Esophagus mucosa (tissue), 1 donor: Measurements from ENCODE around the gene PPM1A. TPM values are rescaled to one million over a fixed set of nuclear protein-coding genes. Genes with fewer than 3 reads are reported as not detected.

Experiments used
- ATAC-seq: fragments of 200-7000 bp; cut with Tn5 transposase; one replicate; pipeline ENCODE4 v1.9.1; 2020
- total RNA-seq: library from RNA; stranded (reverse); gene quantifications from one replicate; pipeline ENCODE4 v1.2.4, GENCODE V29; 2023
- donor health status: DM: yes; HTN: yes; CAD: no.

PPM1A gene
- 25.8 TPM for total RNA-seq

DNA sequence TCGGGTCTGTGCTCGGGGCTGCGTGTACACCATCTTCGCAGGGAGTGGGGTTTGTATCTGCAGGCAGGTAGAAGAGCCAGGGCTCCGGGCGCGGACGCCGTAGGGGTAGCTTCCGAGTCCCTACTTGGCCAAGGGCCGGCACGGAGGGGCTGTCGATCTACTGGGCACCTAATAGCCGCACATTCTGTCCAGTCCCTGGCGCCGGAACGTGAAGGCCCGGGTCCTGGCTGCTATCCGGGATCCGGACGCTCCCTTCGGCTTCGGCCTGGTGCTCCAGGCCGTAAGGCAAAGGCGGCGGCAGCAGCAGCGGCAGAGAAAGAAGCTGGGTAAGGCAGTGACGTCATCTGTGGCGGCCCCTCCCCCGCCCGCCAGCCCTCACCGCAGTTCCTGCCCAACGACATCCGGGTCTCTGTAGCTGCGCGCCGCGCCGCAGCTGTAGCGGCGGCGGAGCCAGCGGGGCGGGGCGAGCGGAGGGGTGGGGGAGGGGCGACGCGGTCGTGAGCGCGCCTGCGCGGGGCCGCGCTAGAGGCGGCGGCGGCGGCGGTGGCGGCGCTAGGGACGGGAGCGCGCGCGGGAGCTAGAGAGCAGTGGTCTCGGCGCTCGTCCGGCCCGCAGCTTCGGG lies at the start of gene PPM1A:
Gene PPM1A, plus strand, starts transcription at position 525 of the 622 bp plus-strand sequence. CDS start 33,483 bp downstream, outside the sequence.
- ATAC-seq: peak; percentile 97

DNA sequence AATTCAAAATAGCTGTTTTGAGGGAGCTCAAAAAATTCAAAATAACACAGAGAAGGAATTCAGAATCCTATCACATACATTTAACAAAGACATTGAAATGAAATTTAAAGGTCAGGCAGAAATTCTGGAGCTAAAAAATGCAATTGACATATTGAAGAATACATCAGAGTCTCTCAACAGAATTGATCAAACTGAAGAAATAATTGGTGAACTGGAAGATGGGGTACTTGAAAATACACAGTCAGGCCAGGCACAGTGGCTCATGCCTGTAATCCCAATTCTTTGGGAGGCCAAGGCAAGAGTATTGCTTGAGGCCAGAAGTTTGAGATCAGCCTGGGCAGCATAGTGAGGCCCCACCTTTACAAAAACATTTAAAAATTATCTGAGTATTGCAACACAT lies 49.7 kb upstream of the PPM1A start:
- no peak for ATAC-seq

DNA sequence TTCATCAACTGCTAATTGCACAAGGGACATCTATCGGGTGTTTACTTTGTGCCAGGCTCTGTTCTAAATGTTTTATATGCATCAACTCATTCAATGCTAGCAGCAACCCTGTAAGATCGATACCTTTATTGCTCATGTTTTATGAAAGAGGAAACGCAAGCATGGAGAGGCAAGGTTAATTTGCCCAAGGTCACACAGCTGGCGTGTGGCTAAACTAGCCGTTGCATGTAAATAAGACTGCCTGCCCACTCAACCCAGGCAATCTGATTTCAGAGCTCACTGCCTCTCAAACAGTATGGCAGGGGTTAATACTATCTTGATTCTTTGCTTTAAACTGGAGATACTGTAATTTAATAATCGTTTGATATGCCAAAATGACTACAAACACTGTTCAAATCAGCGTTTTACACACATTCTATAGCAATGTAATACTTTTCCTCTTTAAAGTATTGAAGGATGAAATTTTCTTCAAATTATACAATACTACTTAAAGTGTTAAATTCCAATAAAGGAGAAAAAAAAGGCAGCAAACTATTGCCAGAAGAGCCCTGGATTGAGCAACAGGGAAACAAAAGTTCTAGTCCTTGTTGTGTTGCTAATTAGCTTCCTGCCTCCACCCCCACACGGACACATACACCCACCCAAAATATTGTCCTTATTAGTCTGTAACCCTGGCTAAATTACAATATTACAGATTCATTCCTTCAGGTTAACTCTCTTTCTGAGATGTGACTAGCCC lies 44.7 kb upstream of the PPM1A start:
- no peak for ATAC-seq

DNA sequence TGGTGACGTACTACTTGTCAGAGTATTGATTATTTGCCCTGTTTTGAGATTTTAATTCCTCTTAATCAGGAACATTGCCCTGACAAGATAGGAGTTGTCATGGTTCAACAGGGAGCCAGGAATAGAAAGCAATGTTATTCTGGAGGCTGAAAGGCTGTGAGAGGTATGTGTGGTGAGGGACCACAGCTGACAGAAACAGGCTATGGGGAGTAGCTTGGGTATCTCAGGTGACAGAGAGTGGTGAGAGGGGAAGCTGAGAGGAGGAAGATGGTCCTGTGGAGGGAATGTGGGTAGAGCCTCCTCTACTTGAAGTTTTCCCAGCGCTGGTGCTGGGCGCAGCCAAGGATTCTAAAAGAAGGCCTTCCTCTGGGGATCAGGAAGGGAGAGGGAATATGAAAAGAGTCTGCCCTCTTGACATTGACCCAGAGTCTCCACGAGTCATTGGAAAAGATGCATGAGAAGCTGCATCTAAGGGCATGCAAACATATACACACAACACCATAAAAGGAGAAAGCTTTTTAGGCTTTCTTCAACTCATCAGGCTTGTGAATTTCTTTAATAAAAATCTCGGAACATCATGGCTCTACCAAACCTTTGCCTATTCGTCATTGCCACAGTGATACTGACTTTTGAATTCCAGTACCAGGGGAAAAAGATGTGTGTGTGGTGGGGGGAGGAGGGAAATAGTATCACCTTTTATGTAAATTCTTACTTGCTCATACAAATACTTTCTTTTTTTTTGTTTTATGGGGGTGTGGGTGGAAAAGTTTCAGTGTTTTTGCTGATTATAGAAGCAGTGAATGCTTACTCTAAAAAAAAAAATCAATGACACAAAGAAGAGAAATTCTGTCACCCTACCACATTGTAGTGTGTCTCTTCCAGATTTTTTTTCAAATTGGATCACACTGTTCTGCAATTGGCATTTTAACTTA lies 43.9 kb upstream of the PPM1A start:
- ATAC-seq: no peak

DNA sequence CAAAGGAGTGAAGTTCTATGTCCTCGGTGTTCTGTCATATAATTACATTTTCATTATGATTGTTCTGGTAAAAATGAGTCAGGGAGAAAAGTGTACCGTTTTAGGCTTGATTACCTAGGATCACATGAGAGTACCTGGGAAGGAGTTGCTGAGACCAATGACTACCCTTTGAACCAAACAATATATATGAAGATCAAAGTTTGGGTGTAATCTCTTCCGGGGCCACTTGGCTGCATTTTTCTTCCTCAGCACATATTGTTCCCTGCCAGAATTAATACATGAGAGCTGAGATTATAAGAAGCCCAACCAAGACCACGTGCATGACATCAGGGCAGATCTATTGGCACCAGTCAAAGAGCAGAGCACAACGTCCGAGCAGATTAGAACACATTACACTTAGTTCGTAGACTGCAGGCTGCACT lies 42.8 kb upstream of the PPM1A start:
- ATAC-seq: no peak

DNA sequence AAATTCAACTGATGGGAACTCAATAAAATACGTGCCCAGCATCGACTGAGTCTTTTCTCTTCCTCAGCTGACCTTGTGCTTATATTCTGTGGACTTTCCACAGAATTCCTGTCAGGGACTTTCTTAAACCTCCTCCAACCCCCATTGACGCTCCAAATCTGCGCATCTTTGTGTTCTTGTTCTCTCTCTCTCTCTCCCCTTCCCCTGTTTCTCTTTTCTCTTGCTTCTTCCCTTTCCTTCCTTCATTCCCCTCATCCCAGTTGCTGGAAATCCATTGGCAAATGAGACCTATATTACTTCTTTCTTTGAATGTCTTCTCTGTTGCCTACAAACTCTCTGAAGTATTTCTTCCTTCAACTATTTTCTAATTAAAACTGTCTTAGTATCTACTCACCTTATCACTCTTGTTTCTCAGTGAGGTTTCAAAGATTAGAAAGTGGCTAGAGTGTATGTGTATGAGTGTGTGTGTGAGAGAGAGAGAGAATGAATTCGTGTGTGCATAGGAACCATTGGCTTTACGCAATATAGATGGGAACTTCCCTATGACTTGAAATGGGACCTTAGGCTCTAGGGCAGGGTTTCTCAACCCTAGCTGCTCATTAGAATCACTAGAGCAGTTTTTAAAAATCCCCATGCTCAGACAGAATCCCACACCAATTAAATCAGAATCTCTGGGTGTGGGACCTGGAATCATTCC lies 42.0 kb upstream of the PPM1A start:
- ATAC-seq: no peak

DNA sequence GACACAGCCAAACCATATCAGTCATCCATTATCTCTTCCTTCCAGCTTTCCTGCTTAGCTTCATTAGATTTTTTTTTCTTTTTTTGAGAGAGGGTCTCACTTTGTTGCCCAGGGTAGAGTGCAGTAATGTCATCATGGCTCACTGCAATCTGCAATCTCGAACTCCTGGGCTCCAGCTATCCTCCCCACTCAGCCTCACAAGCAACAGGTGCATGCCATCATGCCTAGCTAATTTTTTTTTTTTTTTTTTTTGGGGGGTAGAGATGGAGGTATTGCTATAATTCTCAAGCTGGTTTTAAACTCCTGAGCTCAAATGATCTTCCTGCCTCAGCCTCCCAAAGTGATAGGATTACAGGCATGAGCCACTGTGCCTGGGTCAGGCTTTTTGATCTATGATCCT lies 38.3 kb upstream of the PPM1A start:
- no peak for ATAC-seq

DNA sequence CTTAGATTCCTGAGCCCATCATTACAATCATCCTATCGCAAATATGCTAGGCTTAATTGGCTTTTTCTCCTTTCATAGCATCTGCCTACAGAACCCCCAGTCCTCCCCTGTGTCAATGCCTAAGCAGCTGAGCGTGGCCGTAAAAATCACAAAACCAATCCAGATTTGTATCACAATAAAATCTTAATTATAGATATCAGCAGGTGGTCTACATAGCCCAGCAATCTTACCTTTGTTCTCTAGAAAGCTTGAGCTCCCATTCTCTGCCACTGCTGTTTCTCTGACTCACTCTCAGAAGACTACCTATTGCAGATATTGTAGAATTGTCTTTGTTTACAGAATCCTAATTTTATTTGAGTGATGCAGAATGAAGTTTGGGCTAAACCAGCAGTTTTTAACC lies 37.9 kb upstream of the PPM1A start:
- no peak for ATAC-seq

DNA sequence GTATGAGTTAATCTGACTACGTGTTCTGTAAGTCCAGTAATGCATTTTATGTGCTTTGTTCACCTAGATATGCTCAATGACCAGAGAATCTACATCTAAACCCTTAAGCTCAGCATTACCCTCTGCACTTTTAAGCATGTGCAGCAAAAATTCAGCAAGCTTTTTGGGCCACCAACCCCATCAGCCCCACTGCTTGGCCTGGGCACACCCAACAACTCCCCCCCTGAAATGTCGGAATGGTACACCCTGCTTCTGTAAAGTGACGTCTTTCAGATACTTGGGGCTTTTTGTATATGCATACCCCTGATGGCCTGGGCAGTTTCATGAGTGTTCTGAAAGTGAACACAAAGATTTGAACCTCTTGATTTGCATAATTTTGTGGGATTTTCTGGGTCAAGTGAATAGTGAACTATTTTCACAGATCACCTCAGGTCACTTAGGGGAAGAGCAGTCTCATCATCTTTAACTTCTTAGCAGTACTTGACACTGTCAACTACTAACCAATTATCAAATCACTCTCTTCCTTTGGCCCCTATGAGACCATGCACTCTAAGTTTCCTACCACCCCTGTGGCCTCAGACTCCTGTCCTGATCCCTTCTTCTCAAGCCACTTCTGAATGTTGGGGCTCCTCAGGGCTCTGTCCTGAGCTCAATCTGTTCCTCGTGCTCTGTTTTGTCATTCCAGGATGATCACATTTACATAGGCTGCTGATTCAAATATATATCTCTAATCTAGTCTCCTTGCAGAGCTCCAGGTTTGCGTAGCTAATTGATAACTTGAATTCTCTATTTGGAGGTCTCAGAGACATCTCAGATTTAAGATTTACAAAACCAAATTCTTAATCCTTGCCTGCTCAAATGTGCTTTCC lies 36.3 kb upstream of the PPM1A start:
- ATAC-seq: no peak

DNA sequence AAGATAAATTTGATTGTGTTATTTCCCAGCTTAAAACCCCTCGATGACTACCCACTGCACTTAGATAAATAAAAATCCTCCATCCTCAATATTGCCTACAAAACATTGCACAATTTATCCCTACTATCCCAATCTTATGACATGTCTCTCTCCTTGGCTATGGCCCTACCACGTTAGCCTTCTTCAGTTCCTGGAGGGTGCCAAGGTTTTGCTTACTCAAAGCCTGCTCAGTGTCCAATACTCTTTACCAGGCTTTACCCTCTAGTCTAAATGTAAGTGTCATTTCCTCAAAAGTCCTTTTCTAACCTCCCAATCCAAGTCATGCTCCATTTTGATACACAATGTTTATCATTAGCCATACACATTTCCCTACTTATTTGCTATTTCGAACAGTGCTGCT lies 35.0 kb upstream of the PPM1A start:
- no peak for ATAC-seq

DNA sequence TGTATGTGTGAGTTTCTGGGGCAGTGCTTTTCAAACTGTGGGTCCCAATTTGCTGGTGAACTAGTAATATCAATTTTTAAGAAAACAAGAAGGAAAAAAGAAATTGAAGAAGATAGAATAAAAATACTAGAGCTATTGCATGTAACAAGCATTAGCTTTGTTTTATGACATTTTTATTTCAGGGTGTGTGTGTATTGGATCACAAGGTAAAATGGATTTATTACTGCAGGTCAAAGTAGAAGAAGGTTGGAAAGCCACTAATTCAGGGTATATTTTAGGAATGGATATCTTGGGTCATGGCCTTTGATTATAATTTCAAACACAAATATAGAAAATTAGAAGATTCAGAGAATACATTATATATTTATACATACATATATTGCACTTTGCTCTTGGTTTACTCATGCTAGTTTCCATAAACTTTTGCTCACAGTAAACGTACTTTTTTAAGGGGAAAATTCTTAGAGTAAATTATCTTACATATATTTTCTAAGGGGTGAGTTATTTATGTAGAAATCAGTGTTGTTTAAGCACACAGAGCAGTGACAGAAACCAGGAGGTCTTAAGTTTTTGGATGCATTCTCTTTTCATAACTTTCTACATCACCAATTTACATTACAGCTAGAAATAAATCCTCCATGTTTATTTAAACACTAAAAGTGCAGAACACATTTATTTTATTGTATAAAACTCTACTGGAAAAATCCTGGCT lies 34.5 kb upstream of the PPM1A start:
- ATAC-seq: no peak

DNA sequence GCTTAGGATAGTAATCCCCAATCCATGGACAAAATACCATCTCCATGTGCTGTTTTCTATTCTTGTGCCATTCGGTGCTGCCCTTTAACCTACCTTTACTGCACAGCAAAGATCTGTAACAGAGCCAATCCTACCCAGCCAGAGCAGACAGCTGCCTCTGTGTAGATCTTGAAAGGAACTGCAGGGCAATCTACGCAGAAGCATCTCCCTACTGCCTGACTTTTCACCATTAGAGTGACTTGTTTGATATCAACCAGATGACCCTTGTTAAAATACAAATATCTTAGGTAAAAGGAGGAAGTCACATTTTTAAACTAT lies 33.9 kb upstream of the PPM1A start:
- no peak for ATAC-seq

DNA sequence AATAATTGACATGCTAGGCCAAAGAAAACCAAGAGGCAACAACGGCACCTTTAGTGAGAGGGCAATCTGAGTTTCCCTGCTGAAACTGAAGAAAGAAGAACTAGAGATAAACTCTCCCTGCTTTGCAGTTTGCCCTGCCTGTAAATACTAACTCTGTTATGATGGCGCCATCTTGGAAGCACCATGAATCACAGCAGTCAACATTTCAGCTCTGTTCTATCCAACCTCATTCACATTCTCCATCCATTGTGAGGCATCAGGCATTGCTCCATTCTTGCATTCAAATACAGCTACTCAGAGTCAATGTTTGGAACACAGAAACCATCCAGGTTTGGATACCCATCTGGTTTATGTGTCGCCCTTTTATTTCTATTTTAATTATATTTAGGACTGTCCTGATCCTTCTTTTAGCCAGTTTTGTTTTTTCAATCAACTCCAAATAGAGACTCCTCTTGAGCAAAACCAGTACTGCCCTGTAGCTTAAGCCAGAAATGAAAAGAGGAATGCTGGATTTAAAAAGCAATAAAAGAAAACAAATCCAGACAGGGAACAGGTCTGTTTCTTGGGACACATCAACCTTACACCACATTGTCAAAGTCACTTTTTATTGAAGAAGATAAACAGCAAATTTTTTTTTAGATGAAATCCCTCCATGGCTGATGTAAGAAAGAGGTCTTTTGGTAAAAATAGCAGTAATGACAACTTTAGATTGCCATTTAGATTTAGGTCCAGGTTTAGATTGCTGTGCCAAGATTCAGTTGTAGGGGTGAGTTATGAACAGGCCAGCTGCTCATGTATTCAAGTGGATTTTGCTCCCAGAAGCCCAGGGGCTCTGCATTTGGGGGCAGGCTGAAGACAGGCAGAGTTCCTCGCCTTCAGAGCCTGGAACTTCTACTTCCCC lies 33.3 kb upstream of the PPM1A start:
- no peak for ATAC-seq

DNA sequence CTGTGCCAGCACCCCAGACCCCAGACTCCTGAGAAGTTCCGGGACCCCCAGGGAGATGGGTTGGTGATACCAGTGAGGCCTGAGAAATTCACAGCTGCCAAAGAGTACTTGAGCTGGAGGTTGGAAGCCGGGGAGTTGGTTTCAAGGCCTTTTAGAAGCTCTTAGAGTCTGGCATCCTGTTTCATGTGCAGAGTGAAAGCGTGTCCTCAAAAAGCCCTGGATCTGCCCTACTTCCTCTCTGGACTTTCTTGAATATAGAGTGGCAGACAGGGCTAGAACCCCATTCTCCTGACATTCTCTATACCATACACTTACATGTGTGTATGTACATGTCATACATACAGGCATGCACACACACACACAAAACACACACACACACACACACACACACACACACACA lies 31.3 kb upstream of the PPM1A start:
- no peak for ATAC-seq

DNA sequence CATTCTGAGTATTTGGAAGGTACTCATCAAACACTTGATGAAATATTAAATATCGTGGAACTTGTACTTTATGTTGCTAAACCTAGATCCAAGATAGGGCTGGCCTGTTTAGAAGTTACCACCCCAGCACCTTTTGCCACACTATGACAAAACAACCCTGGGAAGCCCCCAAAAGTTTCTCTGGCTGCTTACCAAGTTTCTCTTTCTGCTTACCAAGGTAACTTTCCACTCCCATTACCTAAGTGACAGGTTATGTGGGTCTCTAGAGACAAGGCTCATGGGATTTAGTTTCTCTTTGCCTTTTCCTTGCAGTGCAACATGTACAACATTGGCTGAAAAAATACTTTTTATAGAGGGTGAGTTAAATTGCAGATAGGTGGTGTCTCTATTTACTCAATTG lies 28.9 kb upstream of the PPM1A start:
- no peak for ATAC-seq

DNA sequence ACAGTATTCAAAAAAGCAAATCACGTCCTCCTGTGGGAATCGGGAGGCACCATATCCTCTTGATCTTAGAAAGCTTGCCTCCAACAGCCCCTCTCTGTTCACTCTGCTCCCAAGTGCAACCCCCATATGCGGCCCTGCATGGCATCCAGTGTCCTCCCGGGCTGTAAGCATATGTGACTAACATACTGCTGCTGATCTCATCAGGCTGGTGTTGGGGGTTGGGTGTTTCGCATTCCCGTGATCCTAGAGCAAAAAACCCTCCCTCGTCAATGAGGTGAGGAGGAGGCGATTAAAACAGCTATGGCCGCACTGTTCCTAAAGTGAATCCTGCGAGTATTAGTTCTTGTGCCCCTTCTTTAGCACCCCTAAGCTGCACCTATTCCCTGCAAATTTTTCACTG lies 28.1 kb upstream of the PPM1A start:
- no peak for ATAC-seq

DNA sequence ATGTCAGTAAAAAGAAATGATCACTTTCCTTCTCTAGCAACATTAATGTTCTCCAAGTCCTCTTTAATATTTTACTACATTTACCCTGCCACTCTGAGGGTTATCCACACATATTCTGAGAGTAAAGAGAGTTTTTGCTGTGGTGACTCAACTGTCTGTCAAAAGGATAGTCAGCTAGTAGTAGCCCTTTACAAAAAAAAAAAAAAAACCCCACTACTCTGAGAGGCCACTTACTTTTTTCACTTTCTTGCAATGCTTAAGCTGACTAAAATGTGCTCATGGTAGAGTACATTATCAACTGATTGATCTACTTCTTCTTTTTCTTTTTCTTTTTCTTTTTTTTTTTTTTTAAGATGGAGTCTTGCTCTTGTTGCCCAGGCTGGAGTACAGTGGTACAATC lies 27.6 kb upstream of the PPM1A start:
- no peak for ATAC-seq

DNA sequence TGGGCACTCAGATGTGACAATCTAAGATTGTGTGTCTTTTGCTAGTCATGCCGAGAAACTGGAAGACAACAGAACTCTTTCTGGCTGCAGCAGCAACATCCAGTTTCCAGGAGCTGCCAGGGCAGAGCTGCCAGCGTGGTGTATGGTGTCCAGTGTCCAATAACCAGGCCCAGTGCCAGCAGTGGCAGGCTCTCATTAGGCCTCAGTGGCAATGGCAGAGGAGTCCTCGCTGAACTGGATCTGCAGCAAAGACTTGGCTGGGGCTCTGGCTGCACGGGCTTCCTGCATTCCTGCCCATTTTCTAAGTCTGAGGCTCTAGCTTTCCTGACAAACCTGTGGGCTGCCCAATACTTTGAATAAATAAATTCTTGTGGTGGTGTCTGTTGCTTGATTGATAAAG lies 26.2 kb upstream of the PPM1A start:
- ATAC-seq: peak; percentile 70

DNA sequence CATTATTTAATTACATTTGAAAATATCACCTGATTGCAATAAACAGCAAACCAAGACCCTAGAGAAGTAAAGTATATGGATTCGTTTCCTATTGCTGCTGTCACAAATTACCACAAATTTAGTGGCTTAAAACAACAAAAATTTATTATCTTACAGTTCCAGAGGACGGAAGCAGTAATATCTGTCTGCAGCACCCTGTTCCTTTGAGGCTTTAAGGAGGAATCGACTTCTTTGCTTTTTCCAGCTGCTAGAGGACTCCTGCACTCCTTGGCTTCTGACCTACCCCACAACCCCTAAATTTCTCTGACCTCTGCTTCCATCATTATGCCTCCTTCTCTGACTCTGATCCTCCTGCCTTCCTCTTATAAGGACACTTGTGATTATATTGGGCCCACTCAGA lies 23.8 kb upstream of the PPM1A start:
- no peak for ATAC-seq

DNA sequence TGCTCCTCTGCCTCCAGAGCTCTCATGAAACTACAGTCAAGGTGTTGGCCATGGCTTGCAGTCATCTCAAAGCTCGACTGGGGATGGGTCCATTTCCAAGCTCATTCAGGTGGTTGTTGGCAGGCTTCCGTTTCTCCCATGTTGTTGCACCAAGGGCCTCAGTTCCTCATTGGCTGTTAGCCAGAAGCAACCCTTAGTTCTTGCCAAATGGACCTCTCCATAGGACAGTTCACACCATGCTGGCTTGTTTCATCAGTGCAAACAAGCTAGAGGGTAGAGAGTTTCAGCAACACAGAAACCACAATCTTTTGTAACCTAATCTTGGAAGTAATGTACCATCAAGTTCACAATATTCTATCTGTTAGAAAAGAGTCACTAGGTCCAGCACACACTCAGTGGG lies 22.7 kb upstream of the PPM1A start:
- no peak for ATAC-seq
